ENCODE measurements around the gene LHX6.

The LHX6 gene

GRCh38 chr9:122234022-122234748, 5.4 kb upstream of the LHX6 start:
- DNase-seq (ENCODE audit: low spot score) = no peak

DNA sequence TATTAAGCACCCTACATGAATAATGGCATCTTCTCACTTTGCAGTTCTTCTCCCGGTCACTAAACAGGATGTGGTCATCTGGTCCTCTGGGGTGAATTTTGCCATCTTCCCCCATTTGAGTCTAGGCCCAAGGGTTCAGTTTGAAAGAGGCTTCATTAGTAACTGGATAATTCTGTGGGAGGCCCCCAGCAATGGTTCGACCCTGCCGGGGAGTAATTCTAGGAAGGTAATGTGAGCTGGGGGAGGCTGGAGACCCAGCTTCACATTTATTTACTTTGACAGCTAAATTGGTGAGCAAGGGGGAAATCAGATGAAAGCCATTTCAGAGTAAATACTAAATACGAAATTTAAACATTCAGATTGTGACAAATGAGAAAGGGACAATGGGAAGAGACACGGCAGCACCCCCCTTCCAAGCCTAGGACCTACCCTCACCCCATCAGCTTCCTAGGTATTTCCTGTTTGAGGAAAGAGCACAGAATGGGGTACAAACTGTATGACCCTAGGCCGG, 4.1 kb upstream of the LHX6 start:
- DNase-seq (ENCODE audit: low spot score) = no peak

DNA sequence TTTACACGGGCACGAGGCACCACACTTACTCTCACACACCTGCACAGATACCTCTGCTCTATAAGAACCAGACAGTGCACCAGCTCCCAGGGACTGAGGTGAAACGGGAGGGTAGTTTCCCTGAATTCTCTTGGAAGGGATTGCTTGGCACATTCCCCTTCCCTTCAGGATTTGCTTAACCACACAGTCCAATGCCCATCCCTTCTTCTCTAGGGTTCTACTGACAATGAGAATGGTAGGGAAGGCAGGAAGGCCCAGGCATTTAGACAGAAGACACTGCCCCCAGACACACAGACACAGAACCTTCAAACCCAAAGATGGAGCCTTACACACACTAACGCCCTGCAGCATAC, 704 bp upstream of the LHX6 start:
- DNase-seq (ENCODE audit: low spot score) = no peak

DNA sequence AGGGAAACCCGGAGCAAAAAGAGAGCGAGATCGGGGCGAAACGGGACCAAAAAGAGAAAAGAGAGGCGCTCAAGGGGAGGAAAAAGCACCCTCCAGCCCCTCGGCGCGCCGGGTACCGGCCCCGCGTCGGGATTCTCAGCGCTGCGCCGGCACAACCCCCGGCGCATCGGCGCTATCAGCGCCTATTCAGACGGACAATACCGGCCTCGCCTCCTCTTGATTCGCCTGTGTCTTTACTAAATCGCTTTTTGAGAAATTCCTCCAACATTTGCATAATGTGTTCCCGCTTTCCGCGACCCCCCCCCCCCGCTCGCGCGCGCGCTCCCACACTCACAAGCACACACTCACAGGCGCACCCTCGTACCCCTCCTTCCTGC, 578 bp downstream of the LHX6 start:
- no peak for DNase-seq (ENCODE audit: low spot score)

GRCh38 chr9:122227575-122227900, 1.2 kb downstream of the LHX6 start:
- no peak for DNase-seq (ENCODE audit: low spot score)

- no peak for DNase-seq (ENCODE audit: low spot score)
These were observed 1.8 kb downstream of the LHX6 start for GRCh38 chr9:122226758-122227574.

DNA sequence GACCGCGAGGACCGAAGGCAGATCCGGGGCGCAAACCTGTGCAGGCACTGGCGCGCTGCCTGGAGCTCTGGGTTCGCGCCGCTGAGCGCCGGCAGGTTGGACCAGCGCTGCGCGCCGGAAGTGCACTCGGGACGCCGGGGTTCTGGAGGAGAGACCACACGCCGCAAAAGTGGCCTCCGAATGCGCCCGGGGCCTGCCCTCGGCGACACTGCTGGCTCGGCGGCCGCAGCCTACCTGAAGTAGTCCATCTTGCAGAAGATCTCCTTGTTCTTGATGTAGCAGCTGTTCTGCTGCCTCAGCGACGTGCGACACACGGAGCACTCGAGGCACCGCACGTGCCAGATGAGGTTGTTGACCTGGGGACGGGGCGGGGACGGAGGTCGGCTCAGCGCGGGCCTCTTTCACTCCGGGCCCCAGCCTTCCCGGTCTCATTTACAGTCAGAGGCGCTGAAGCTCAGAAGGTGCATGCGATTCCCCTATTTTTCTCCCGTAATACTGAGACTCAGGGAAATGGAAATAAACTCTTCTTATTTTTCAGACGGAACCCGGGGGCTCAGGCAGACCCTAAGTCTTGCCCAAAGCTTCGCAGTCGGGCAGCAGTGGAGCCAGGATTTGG, 2.5 kb downstream of the LHX6 start:
- no peak for DNase-seq (ENCODE audit: low spot score)

- DNase-seq (ENCODE audit: low spot score) = no peak
These were observed 3.2 kb downstream of the LHX6 start for GRCh38 chr9:122225312-122226141.

- no peak for DNase-seq (ENCODE audit: low spot score)
These were observed 5.3 kb downstream of the LHX6 start for GRCh38 chr9:122223435-122223834.

DNA sequence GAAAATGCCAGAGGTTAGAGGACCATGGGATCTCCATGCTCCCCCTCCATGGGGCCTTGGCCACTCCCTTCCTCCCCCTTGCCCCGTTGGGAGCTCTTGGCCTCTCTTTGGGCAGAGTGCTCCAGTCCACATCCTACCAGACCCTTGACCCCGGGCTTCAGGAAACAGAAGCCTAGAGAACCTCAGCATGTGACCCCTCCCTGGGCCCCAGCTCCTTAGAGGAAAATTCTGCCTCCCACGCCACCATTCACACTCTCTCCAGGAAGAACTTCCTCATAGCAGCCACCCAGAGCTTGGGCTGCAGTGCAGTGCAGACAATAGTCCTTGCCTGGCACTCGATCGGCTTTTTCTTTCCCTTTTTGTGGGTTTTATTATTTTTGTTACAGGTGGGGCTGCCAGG, 6.0 kb downstream of the LHX6 start:
- DNase-seq (ENCODE audit: low spot score) = no peak

DNA sequence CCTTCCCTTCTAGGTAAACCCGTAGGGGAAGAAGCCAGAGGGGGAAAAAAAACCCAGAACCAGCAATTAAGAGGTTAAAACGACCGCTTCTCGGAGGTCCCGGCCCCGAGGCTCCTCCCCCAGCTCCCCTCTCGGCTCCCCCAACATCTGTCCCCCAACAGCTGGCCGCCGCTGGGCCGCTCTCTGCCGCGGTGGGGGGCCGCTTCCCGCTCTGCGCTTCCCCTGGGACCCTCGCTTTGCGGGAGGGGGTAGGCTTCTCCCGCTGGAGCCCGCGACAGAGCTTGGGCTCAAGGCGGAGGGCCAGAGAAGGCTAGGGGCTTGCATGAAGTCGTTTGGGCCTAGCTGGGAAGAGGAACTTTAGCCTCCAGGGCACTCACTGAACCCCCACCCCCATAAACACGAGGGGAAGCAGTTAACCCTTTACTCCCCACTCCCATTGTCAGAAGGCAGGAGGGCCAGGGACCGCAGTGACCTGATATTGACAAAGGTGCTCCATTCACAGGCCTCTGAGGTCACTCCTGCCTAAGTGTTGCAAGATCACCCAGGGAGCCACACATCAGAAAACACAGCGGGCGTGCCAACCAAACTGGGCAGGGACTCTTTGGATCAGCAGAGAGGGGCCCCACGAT, 7.5 kb downstream of the LHX6 start:
- DNase-seq (ENCODE audit: low spot score) = no peak

DNA sequence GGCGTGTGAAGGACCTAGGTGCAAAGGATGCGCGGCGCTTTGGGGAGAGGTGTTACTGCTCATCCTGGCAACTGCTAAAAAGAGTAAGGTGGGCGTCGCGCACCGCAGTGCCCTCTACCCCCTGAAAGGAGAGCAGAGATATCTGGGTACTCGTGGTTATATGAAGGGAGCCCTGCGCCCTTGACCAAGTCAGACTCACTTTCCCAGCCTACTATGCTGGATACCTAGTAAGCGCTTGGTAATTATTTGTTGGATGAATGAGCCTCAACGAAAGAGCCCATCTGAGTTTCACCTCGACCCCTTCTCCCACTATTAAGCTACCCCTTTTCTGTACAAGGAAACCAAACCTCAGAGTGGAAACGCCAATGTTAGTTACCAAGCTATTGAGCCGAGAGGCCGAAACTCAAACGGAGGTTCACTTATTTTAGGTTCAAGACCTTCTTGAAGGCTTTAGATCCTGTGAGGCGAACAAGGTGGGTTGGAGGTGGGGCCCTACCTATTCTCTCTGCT, 8.0 kb downstream of the LHX6 start:
- no peak for DNase-seq (ENCODE audit: low spot score)

- DNase-seq (ENCODE audit: low spot score) = no peak
These were observed 8.7 kb downstream of the LHX6 start for GRCh38 chr9:122219856-122220672.

DNA sequence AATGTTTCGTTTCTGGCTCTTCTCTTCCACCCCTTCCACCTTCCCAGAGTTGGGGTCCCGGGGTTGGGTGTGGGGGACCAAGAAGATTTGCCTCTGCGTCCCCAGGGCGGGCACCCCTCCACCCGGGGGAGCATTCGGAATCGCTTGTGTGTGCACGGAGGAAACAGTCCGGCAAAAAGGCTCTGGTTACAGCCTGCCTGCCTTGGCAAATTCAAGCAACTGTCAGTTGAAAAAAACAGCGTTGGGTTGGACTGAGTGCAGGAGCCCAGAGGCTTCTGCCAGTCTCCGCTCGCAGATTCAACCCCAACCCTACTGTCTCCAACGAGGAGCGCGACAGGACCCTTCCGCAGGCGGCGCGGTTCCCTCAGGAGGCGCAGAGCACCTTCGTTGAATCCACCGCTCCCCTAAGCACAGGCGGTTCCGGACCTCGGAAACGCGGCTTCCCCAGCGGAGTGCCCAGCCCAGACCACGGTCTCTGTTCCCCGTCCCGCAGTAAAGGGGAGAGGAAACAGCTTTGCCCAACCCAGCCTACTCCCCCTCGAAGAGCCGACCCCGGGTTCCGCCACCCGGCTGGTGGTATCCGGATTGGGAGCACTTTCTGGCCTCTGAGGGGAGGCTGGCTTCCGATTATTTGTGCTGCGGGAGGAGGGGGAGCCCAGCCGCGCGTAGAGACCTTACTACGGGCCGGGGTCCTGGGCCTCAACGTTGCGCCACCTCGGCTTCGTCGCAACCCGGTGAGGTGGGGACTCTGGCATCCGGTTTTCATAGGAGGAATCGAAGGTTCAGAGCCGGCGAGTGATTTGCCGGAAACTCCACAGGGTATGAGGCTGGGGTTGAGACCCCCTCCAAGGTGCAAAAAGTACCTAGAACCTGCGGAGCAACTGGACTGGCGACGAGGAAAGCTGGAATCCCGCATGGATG, 9.6 kb downstream of the LHX6 start:
- no peak for DNase-seq (ENCODE audit: low spot score)

GRCh38 chr9:122218071-122218934, 10.5 kb downstream of the LHX6 start:
- no peak for DNase-seq (ENCODE audit: low spot score)

DNA sequence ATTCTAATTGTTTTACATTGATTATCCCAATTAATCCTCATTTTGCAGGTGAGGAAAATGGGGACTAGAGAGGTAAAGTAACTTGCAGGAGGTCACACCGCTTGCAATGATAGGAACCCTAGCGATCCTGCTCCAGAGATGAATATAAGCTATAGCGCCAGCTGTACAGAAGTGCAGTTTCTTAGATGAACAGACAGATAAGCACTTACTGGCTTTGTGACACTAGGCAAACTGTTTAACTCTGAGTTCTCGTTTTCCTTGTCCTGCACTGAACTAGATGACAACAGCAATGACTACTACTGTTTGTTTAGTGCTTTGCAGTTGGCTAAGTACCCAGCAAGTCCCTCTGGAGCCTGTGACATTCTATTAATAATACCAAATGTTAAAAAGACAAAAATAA, 11.1 kb downstream of the LHX6 start:
- no peak for DNase-seq (ENCODE audit: low spot score)

GRCh38 chr9:122216798-122217418, 11.8 kb downstream of the LHX6 start:
- no peak for DNase-seq (ENCODE audit: low spot score)

GRCh38 chr9:122216138-122216797, 12.5 kb downstream of the LHX6 start:
- no peak for DNase-seq (ENCODE audit: low spot score)

Measured in AG08396 (cell line).